Peyer's patch (tissue), 4 donors: ENCODE measurements around the gene EIF2B4.

Experiments used
- CTCF ChIP-seq, 6 experiments: fragments of 450-650 bp in 4 of 6; fragments of 200-600 bp in 2 of 6; sonication (generic) in 1 of 6; IDR thresholded peaks; one replicate each; pipeline ENCODE4 v1.5.1; 2017 to 2019; ENCODE audit warnings: antibody characterized with exemption in 6 of 6, mild to moderate bottlenecking in 3 of 6, moderate library complexity in 1 of 6
- POLR2A ChIP-seq, 2 donors: fragments of 450-650 bp; IDR thresholded peaks; one replicate each; pipeline ENCODE4 v1.5.1; 2017; ENCODE audit warnings: antibody characterized with exemption in 2 of 2, mild to moderate bottlenecking in 2 of 2, moderate library complexity in 2 of 2

GRCh38 chr2:27416151-27416550, 46.0 kb upstream of the EIF2B4 start:
- TF ChIP-seq CTCF (IDR thresholded peaks at IDR 0.05) (no peak), POLR2A (IDR thresholded peaks at IDR 0.05) (no peak)
